Body of pancreas (tissue), 4 donors: Measurements from ENCODE around the gene B3GNT4. TPM values are rescaled to one million over a fixed set of nuclear protein-coding genes. Genes with fewer than 3 reads are reported as not detected.

Experiments
- ATAC-seq: fragments of 150-250 bp; one replicate; pipeline ENCODE4 v1.9.1; 2016
- DNase-seq, 4 donors: peaks; one replicate each; pipeline ENCODE4 v3.0.0-alpha.2; 2019
- H3K27ac ChIP-seq, 4 donors: fragments of 200-600 bp; sonication (generic); 1 replicate in 3 of 4; 2 replicates in 1 of 4; pipeline versions ENCODE4 v1.5.1 to v1.6.1; 2016 to 2019; ENCODE audit warnings: mild to moderate bottlenecking in 1 of 4, mixed read lengths in 1 of 4, moderate library complexity in 1 of 4
- H3K27me3 ChIP-seq, 2 donors: fragments of 200-600 bp; sonication (generic); one replicate each; pipeline ENCODE4 v1.6.0; 2016; ENCODE audit warnings: mild to moderate bottlenecking in 1 of 2
- H3K36me3 ChIP-seq, 2 donors: fragments of 200-600 bp; sonication (generic); replicated peaks in 1 of 2; 2 replicates each; pipeline ENCODE4 v1.5.1; 2016; ENCODE audit warnings: low read depth in 2 of 2; ENCODE audit not compliant: insufficient read depth in 1 of 2
- H3K4me1 ChIP-seq: fragments of 200-600 bp; sonication (generic); one replicate; pipeline ENCODE4 v1.6.0; 2016
- H3K4me3 ChIP-seq, 2 donors: fragments of 200-600 bp; sonication (generic); 1 replicate in 1 of 2; 2 replicates in 1 of 2; pipeline ENCODE4 v1.5.1; 2016 to 2019
- H3K9me3 ChIP-seq, 3 donors: fragments of 200-600 bp; sonication (generic); 1 replicate in 2 of 3; 2 replicates in 1 of 3; pipeline ENCODE4 v1.5.1; 2016
- CTCF ChIP-seq, 7 experiments: fragments of 450-650 bp in 4 of 7; fragments of 200-600 bp in 3 of 7; sonication (generic) in 3 of 7; IDR thresholded peaks; one replicate each; pipeline ENCODE4 v1.5.1; 2016 to 2019; ENCODE audit warnings: antibody characterized with exemption in 7 of 7
- POLR2A ChIP-seq, 3 donors: fragments of 450-650 bp; IDR thresholded peaks; one replicate each; pipeline ENCODE4 v1.6.1; 2016; ENCODE audit warnings: antibody characterized with exemption in 3 of 3, mild to moderate bottlenecking in 2 of 3
- WGBS, 2 donors: methylation state at CpG; one replicate each; pipeline ENCODE4 v1.1.5; 2017; 5-methylcytosine and 5-hydroxymethylcytosine counted together
- intact Hi-C: fragments of 100-400 bp; cut with DNase I; formaldehyde crosslinking; loops from one replicate; pipeline ENCODE4 v1.15.1; 2023
- total RNA-seq, 2 donors: library from RNA; depleted of rRNA; stranded (reverse); fragments of >200 nt; gene quantifications; one replicate each; pipeline ENCODE4 v1.1.0, GENCODE V29; 2016

Gene B3GNT4
- total RNA-seq, 2 donors from 2014 or later: not detected

- Histone ChIP-seq H3K9me3 (no peaks in the 10 kb centered on the region), H3K4me3 (peak within 1 kb of the TSS in 1 of 2 donors; percentile 30), H3K4me1 (peaks cover 11% of the 10 kb centered on the region), H3K36me3 (no peaks in the 10 kb centered on the region), H3K27me3 (no peaks in the 10 kb centered on the region), H3K27ac (peak within 1 kb of the TSS in 1 of 4 donors; percentile 21)
- no peak for TF ChIP-seq CTCF (IDR thresholded peaks at IDR 0.05)
- no peak for TF ChIP-seq POLR2A (IDR thresholded peaks at IDR 0.05)
- ATAC-seq (peak; percentile 79), DNase-seq (peak; percentile 41 to 66 (median 48))
- intact Hi-C loops: no loop called here
- WGBS, 2 donors: 4 to 18% methylated on average over 16 to 56 of the region's 63 CpGs
Observed at GRCh38 chr12:122182887-122183587, 20.5 kb upstream of the B3GNT4 start, which contains the start of gene LRRC43. Gene LRRC43 (plus strand): TSS chr12:122183123. CDS start chr12:122183145, 22 bp downstream.

GRCh38 chr12:122183588-122183940 is 19.9 kb upstream of the B3GNT4 start:
- Histone ChIP-seq H3K4me1 (peaks cover 11% of the 10 kb centered on the region), H3K27me3 (no peaks in the 10 kb centered on the region), H3K27ac (no peak overlapping the region), H3K36me3 (no peaks in the 10 kb centered on the region), H3K4me3 (no peak overlapping the region), H3K9me3 (no peaks in the 10 kb centered on the region)
- TF ChIP-seq POLR2A (IDR thresholded peaks at IDR 0.05) (no peak), CTCF (IDR thresholded peaks at IDR 0.05) (no peak)
- ATAC-seq: no peak
- WGBS, 2 donors: 84 to 87% methylated on average over 9 to 10 of the region's 10 CpGs
- intact Hi-C loops: no loop called here
- no peak for DNase-seq

GRCh38 chr12:122184517-122184916 is 19.0 kb upstream of the B3GNT4 start:
- DNase-seq: no peak
- ATAC-seq: no peak
- no peak overlapping the region for H3K27ac ChIP-seq
- H3K4me3 ChIP-seq: no peak overlapping the region
- intact Hi-C loops: no loop called here
- H3K36me3 ChIP-seq: no peaks in the 10 kb centered on the region
- 83% methylated on average over 18 of the region's 18 CpGs; no CpG with 5 or more reads in 1 of the 2 donors for WGBS, 2 donors
- peaks cover 11% of the 10 kb centered on the region for H3K4me1 ChIP-seq
- no peaks in the 10 kb centered on the region for H3K9me3 ChIP-seq
- TF ChIP-seq CTCF (IDR thresholded peaks at IDR 0.05) (no peak), POLR2A (IDR thresholded peaks at IDR 0.05) (no peak)
- H3K27me3 ChIP-seq: no peaks in the 10 kb centered on the region

GRCh38 chr12:122185079-122185478 is 18.4 kb upstream of the B3GNT4 start:
- Histone ChIP-seq H3K27ac (no peak overlapping the region), H3K4me1 (peaks cover 11% of the 10 kb centered on the region), H3K36me3 (no peaks in the 10 kb centered on the region), H3K4me3 (no peak overlapping the region), H3K9me3 (no peaks in the 10 kb centered on the region), H3K27me3 (no peaks in the 10 kb centered on the region)
- DNase-seq: no peak
- intact Hi-C loops: no loop called here
- no peak for ATAC-seq
- TF ChIP-seq CTCF (IDR thresholded peaks at IDR 0.05): no peak
- TF ChIP-seq POLR2A (IDR thresholded peaks at IDR 0.05): no peak
- WGBS, 2 donors: 82 to 87% methylated on average over 7 of the region's 7 CpGs
